Measurements from ENCODE around the gene OTOP1.
"Not testable (repeated sequence)": the region's sequence is repeated elsewhere in the genome, so short reads cannot be mapped to it uniquely, and the experiment has no call there.

DNA sequence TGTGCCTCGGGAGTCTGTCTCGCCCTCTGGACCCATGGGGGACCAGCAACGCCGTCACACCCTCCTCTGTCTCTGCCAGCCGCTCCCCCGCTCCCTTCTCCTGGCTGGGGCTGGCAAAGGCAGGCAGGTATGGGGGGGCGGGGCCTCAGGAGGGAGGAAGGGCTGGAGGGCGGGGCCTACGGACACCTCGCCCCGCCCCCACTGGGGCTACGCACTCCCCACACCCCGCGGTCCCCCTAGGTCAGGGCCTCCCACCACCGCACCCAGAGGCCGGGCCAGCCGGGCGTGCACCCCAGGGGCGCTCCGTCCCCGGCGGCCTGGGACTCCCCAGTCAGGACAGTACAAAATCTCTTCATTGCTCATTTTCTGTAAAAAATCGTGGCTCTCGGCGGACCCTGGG, 84.0 kb downstream of the OTOP1 start:
- 0 out of 2 replicates have a peak, but pooled peaks have one; percentile 16 for TF ChIP-seq CREB1 (CRISPR knock-in tag; IDR thresholded peaks at IDR 0.05; ENCODE audit: low read depth)
- TF ChIP-seq, protein P1, sequence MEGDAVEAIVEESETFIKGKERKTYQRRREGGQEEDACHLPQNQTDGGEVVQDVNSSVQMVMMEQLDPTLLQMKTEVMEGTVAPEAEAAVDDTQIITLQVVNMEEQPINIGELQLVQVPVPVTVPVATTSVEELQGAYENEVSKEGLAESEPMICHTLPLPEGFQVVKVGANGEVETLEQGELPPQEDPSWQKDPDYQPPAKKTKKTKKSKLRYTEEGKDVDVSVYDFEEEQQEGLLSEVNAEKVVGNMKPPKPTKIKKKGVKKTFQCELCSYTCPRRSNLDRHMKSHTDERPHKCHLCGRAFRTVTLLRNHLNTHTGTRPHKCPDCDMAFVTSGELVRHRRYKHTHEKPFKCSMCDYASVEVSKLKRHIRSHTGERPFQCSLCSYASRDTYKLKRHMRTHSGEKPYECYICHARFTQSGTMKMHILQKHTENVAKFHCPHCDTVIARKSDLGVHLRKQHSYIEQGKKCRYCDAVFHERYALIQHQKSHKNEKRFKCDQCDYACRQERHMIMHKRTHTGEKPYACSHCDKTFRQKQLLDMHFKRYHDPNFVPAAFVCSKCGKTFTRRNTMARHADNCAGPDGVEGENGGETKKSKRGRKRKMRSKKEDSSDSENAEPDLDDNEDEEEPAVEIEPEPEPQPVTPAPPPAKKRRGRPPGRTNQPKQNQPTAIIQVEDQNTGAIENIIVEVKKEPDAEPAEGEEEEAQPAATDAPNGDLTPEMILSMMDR (conservative IDR thresholded peaks at IDR 0.05; ENCODE audit: low read depth in 2 of 2), result not testable (repeated sequence)
- TF ChIP-seq JUNB (IDR thresholded peaks at IDR 0.05; ENCODE audit: unreplicated experiment), result not testable (repeated sequence)
